Measurements from ENCODE around the gene PRKRA.
A peak's percentile ranks its signal among the peaks of the same experiment; 100 is the strongest.

- TF ChIP-seq EZH2phosphoT487 (IDR thresholded peaks at IDR 0.05; ENCODE audit: borderline replicate concordance, low read depth) (no peak), CHD2 (IDR thresholded peaks at IDR 0.05; ENCODE audit: low read length, partially characterized antibody) (no peak), CTCF (IDR thresholded peaks at IDR 0.05) (peak; percentile 78), POLR2AphosphoS5 (IDR thresholded peaks at IDR 0.05; ENCODE audit: low read depth, low read length) (no peak), MAX (IDR thresholded peaks at IDR 0.05; ENCODE audit: low read depth) (no peak), YY1 (IDR thresholded peaks at IDR 0.05; ENCODE audit: low read depth) (no peak), MEF2A (IDR thresholded peaks at IDR 0.05; ENCODE audit: borderline replicate concordance, low read depth) (no peak), SMC3 (IDR thresholded peaks at IDR 0.05; ENCODE audit: low read depth, low read length) (peak; percentile 55), EP300 (IDR thresholded peaks at IDR 0.05; ENCODE audit: borderline replicate concordance in 1 of 2, low read depth in 1 of 2, low read length in 1 of 2) (no peak), ZBTB33 (IDR thresholded peaks at IDR 0.05; ENCODE audit: borderline replicate concordance, low read depth) (no peak), GATA2 (CRISPR knock-in tag; IDR thresholded peaks at IDR 0.05) (no peak), NFIC (IDR thresholded peaks at IDR 0.05; ENCODE audit: borderline replicate concordance) (no peak), RCOR1 (IDR thresholded peaks at IDR 0.05; ENCODE audit: low read length) (no peak)
Observed at GRCh38 chr2:178397002-178397605, 53.9 kb downstream of the PRKRA start.

Data from SK-N-SH (cell line).